Endodermal cell (in vitro differentiated cells): ENCODE measurements around the gene C3orf85. TPM values are rescaled to one million over a fixed set of nuclear protein-coding genes. Genes with fewer than 3 reads are reported as not detected.

Experiments used
- DNase-seq: peaks from one replicate; pipeline ENCODE4 v3.0.0-alpha.2; 2017
- H3K27ac ChIP-seq: 2 replicates; pipeline ENCODE4 v1.5.1; 2013; ENCODE audit warnings: mild to moderate bottlenecking, low read depth, low read length, moderate library complexity
- H3K27me3 ChIP-seq: 2 replicates; pipeline ENCODE4 v1.6.1; 2013; ENCODE audit warnings: mild to moderate bottlenecking, low read length, moderate library complexity; ENCODE audit not compliant: insufficient read depth, control insufficient read depth, poor library complexity, severe bottlenecking
- H3K36me3 ChIP-seq: 2 replicates; pipeline ENCODE4 v1.7.0; 2013; ENCODE audit warnings: mild to moderate bottlenecking, low read length, moderate library complexity; ENCODE audit not compliant: control insufficient read depth, insufficient read depth
- H3K4me1 ChIP-seq: one replicate; pipeline ENCODE4 v1.7.0; 2013; ENCODE audit warnings: low read length; ENCODE audit not compliant: control insufficient read depth, insufficient read depth
- H3K4me3 ChIP-seq: 2 replicates; pipeline ENCODE4 v1.5.1; 2013; ENCODE audit warnings: mild to moderate bottlenecking, low read length, moderate library complexity
- H3K9ac ChIP-seq: 2 replicates; pipeline ENCODE4 v1.6.1; 2013; ENCODE audit warnings: mild to moderate bottlenecking, low read length, moderate library complexity; ENCODE audit not compliant: poor library complexity, severe bottlenecking; ENCODE audit errors: extremely low read depth
- H3K9me3 ChIP-seq: 2 replicates; pipeline ENCODE4 v1.6.1; 2013; ENCODE audit warnings: mild to moderate bottlenecking, low read length, moderate library complexity; ENCODE audit not compliant: control insufficient read depth
- H3K27ac Mint-ChIP-seq: 2 replicates; pipeline ENCODE4 v1.8.0; 2020; ENCODE audit warnings: mixed read lengths
- H3K27me3 Mint-ChIP-seq: 2 replicates; pipeline ENCODE4 v1.8.0; 2021; ENCODE audit warnings: mild to moderate bottlenecking, mixed read lengths; ENCODE audit not compliant: insufficient read depth
- H3K36me3 Mint-ChIP-seq: 2 replicates; pipeline ENCODE4 v1.8.0; 2020; ENCODE audit warnings: low read depth, mixed read lengths
- H3K4me1 Mint-ChIP-seq: 2 replicates; pipeline ENCODE4 v1.8.0; 2020; ENCODE audit warnings: mixed read lengths
- H3K4me3 Mint-ChIP-seq: 2 replicates; pipeline ENCODE4 v1.8.0; 2020; ENCODE audit warnings: mild to moderate bottlenecking, moderate library complexity, mixed read lengths
- H3K9me3 Mint-ChIP-seq: 2 replicates; pipeline ENCODE4 v1.8.0; 2020; ENCODE audit warnings: mild to moderate bottlenecking, mixed read lengths
- CTCF ChIP-seq: fragments of 200-600 bp; sonication (generic); conservative IDR thresholded peaks from 2 replicates; pipeline ENCODE4 v1.5.0; 2021; ENCODE audit warnings: antibody characterized with exemption, mild to moderate bottlenecking
- WGBS, 2 experiments: methylation state at CpG; one replicate each; pipeline versions ENCODE4 v1.1.5 to v1.1.7; 2013; ENCODE audit warnings: missing lambda C conversion rate in 2 of 2, mixed read lengths in 1 of 2; ENCODE audit not compliant: insufficient coverage in 1 of 2, insufficient read length in 1 of 2; 5-methylcytosine and 5-hydroxymethylcytosine counted together
- total RNA-seq, 2 donors: library from RNA; stranded (reverse); fragmentation: NEBNext Ultra II Directional in 1 of 2; extraction: Animal tissue kit (Norgen Biotek cat#: 25700) in 1 of 2; gene quantifications; 2 replicates in 1 of 2; 3 replicates in 1 of 2; pipeline ENCODE4 v1.2.1, GENCODE V29; 2021

Gene C3orf85
- total RNA-seq, 2 donors from 2014 or later: not detected

- 100% methylated on average over 1 of the region's 1 CpG; no CpG with 5 or more reads in 1 of the 2 experiments for WGBS, 2 experiments
- no peaks in the 10 kb centered on the region for H3K36me3 Mint-ChIP-seq
These were observed 19.3 kb downstream of the C3orf85 start for GRCh38 chr3:109155828-109156227.

DNA sequence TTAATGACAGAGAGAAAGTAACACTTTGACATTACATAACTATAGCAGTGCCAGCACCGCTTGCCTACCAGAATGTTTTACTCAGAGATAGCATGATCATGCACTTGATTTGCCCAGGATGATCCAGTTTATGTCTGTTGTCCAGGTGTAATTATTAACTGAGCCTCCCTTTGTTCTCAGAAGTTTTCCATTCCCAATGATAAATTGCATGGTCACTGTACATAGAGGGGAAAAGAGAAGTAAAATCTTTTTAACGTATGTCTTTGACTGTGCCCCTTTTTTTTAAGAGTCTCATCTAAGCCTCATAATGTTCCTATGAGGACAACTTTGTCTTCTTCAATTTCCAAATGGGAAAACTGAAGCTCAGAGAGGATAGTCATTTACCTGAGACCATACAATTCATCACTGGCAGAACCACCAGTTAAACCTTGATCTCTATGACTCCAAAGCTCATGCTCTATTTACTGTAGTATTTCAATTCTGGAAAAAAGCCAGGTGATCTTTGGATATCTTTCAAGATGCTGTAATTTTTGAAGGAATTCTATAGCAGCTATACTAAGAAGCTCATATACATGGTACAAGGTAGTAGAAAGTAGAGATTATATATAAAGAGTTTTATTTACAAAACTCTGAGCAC is 25.1 kb downstream of the C3orf85 start:
- no peaks in the 10 kb centered on the region for H3K4me1 Mint-ChIP-seq
- Histone ChIP-seq H3K9ac (no peak overlapping the region), H3K4me3 (no peak overlapping the region), H3K27ac (no peak overlapping the region), H3K27me3 (no peaks in the 10 kb centered on the region), H3K9me3 (no peaks in the 10 kb centered on the region), H3K36me3 (no peaks in the 10 kb centered on the region), H3K4me1 (no peaks in the 10 kb centered on the region)
- WGBS, 2 experiments: 56 to 69% methylated on average over 1 to 2 of the region's 2 CpGs
- TF ChIP-seq CTCF: no peak
- no peaks in the 10 kb centered on the region for H3K27me3 Mint-ChIP-seq
- no peak for DNase-seq
- H3K27ac Mint-ChIP-seq: no peak overlapping the region
- H3K36me3 Mint-ChIP-seq: no peaks in the 10 kb centered on the region
- H3K9me3 Mint-ChIP-seq: peaks cover 6% of the 10 kb centered on the region
- no peak overlapping the region for H3K4me3 Mint-ChIP-seq

More at GRCh38 chr3:109155828-109156227, 19.3 kb downstream of the C3orf85 start:
- no peak for TF ChIP-seq CTCF
- Histone ChIP-seq H3K27me3 (no peaks in the 10 kb centered on the region), H3K36me3 (no peaks in the 10 kb centered on the region), H3K4me1 (no peaks in the 10 kb centered on the region), H3K27ac (no peak overlapping the region), H3K4me3 (no peak overlapping the region), H3K9ac (no peak overlapping the region), H3K9me3 (no peaks in the 10 kb centered on the region)
- H3K4me1 Mint-ChIP-seq: no peaks in the 10 kb centered on the region
- DNase-seq: no peak
- no peaks in the 10 kb centered on the region for H3K27me3 Mint-ChIP-seq
- H3K27ac Mint-ChIP-seq: no peak overlapping the region
- H3K9me3 Mint-ChIP-seq: peaks cover 6% of the 10 kb centered on the region
- no peak overlapping the region for H3K4me3 Mint-ChIP-seq

DNA sequence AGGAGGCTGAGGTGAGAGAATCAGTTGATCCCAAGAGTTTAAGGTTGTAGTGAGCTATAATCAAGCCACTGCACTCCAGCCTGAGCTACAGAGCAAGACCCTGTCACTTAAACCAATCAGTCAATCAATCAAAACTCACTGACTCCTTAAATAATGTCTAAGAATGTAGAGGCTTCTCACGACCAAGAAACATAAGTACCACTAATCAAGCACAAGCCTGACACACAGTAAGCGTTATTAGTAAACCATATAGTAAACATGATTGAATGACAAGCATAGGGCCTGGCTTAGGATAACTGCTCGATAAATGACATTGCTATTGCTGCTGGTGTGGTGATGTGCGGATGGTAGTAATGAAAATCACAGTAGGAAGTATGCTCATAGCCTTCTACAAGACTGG is 29.4 kb downstream of the C3orf85 start:
- H3K9me3 ChIP-seq: no peaks in the 10 kb centered on the region
- H3K9ac ChIP-seq: no peak overlapping the region
- no peak overlapping the region for H3K27ac ChIP-seq
- Mint-ChIP-seq H3K27me3 (no peaks in the 10 kb centered on the region), H3K4me3 (no peak overlapping the region), H3K36me3 (no peaks in the 10 kb centered on the region), H3K27ac (no peak overlapping the region), H3K9me3 (no peaks in the 10 kb centered on the region), H3K4me1 (peaks cover 5% of the 10 kb centered on the region)
- WGBS, 2 experiments: 91 to 93% methylated on average over 2 to 4 of the region's 4 CpGs
- H3K27me3 ChIP-seq: no peaks in the 10 kb centered on the region
- no peak overlapping the region for H3K4me3 ChIP-seq
- H3K4me1 ChIP-seq: no peaks in the 10 kb centered on the region
- DNase-seq: no peak
- no peaks in the 10 kb centered on the region for H3K36me3 ChIP-seq
- no peak for TF ChIP-seq CTCF
